ENCODE measurements around the gene POC1B. TPM values are rescaled to one million over a fixed set of nuclear protein-coding genes. Genes with fewer than 3 reads are reported as not detected.

The POC1B gene
- total RNA-seq, 1 donor from 2014 or later: 13.1 TPM

- DNase-seq (ENCODE audit: low read depth in 2 of 2): peak; percentile 28 to 72
Observed at GRCh38 chr12:89497467-89497866, 28.4 kb downstream of the POC1B start.

GRCh38 chr12:89497005-89497404 lies 28.8 kb downstream of the POC1B start:
- no peak for DNase-seq (ENCODE audit: low read depth in 2 of 2)

GRCh38 chr12:89494411-89495231 lies 31.2 kb downstream of the POC1B start:
- DNase-seq (ENCODE audit: low read depth in 2 of 2): peak in 1 of 2 donors; percentile 53

GRCh38 chr12:89493670-89494302 lies 32.1 kb downstream of the POC1B start:
- DNase-seq (ENCODE audit: low read depth in 2 of 2): no peak

- DNase-seq (ENCODE audit: low read depth in 2 of 2): no peak
Observed at GRCh38 chr12:89492883-89493282, 33.0 kb downstream of the POC1B start.

- no peak for DNase-seq (ENCODE audit: low read depth in 2 of 2)
Observed at GRCh38 chr12:89490922-89491321, 34.9 kb downstream of the POC1B start.

- DNase-seq (ENCODE audit: low read depth in 2 of 2): no peak
Observed at GRCh38 chr12:89486264-89486663, 39.6 kb downstream of the POC1B start.

- DNase-seq (ENCODE audit: low read depth in 2 of 2): no peak
Observed at GRCh38 chr12:89484470-89484869, 41.4 kb downstream of the POC1B start.

- DNase-seq (ENCODE audit: low read depth in 2 of 2): no peak
Observed at GRCh38 chr12:89481213-89481914, 44.5 kb downstream of the POC1B start.

GRCh38 chr12:89479982-89480381 lies 45.9 kb downstream of the POC1B start:
- DNase-seq (ENCODE audit: low read depth in 2 of 2): no peak

GRCh38 chr12:89477633-89478279 lies 48.1 kb downstream of the POC1B start:
- no peak for DNase-seq (ENCODE audit: low read depth in 2 of 2)

GRCh38 chr12:89476904-89477595 lies 48.8 kb downstream of the POC1B start:
- DNase-seq (ENCODE audit: low read depth in 2 of 2): peak in 1 of 2 donors; percentile 18

GRCh38 chr12:89476232-89476631 lies 49.6 kb downstream of the POC1B start:
- DNase-seq (ENCODE audit: low read depth in 2 of 2): no peak

- DNase-seq (ENCODE audit: low read depth in 2 of 2): no peak
Observed at GRCh38 chr12:89475203-89475990, 50.5 kb downstream of the POC1B start.

- DNase-seq (ENCODE audit: low read depth in 2 of 2): no peak
Observed at GRCh38 chr12:89474615-89475014, 51.2 kb downstream of the POC1B start.

GRCh38 chr12:89472508-89472907 lies 53.3 kb downstream of the POC1B start:
- peak in 1 of 2 donors; percentile 39 for DNase-seq (ENCODE audit: low read depth in 2 of 2)

- DNase-seq (ENCODE audit: low read depth in 2 of 2): peak; percentile 70 to 77
Observed at GRCh38 chr12:89470741-89471509, 54.9 kb downstream of the POC1B start.

- peak; percentile 25 to 87 for DNase-seq (ENCODE audit: low read depth in 2 of 2)
Observed at GRCh38 chr12:89469361-89469760, 56.5 kb downstream of the POC1B start.

GRCh38 chr12:89468648-89469326 lies 57.1 kb downstream of the POC1B start:
- DNase-seq (ENCODE audit: low read depth in 2 of 2): no peak

Data from lung microvascular endothelial cell (primary cell).